WTC11 (cell line): ENCODE data around the gene NALF2. TPM values are rescaled to one million over a fixed set of nuclear protein-coding genes. Genes with fewer than 3 reads are reported as not detected.

Experiments used
- ATAC-seq: fragments of 200-7000 bp; cut with Tn5 transposase; 2 replicates; pipeline ENCODE4 v1.10.0; 2021; ENCODE audit warnings: mild to moderate bottlenecking, moderate library complexity
- CTCF ChIA-PET: fragments of 300-600 bp; sonication (Branson Sonifier 250); formaldehyde crosslinking; loops from one replicate; lab custom pipeline; 2021; ENCODE audit warnings: antibody characterized with exemption; lab: Charles Lee
- POLR2A ChIA-PET: fragments of 350-600 bp; sonication (Branson Sonifier 250); formaldehyde crosslinking; loops from one replicate; lab custom pipeline; 2021; ENCODE audit warnings: antibody characterized with exemption; lab: Charles Lee
- DNase-seq: peaks from one replicate; pipeline ENCODE4 v3.0.0; 2021; ENCODE audit warnings: low spot score
- H3K27ac Mint-ChIP-seq: 2 replicates; pipeline ENCODE4 v1.8.0; 2021; ENCODE audit warnings: mixed read lengths
- H3K27me3 Mint-ChIP-seq: 2 replicates; pipeline ENCODE4 v1.8.0; 2021; ENCODE audit warnings: low read depth, mild to moderate bottlenecking, moderate library complexity, mixed read lengths
- H3K36me3 Mint-ChIP-seq: 2 replicates; pipeline ENCODE4 v1.8.0; 2021; ENCODE audit warnings: mixed read lengths
- H3K4me1 Mint-ChIP-seq: 2 replicates; pipeline ENCODE4 v1.8.0; 2022; ENCODE audit warnings: mixed read lengths
- H3K4me3 Mint-ChIP-seq: 2 replicates; pipeline ENCODE4 v1.8.0; 2021; ENCODE audit warnings: mild to moderate bottlenecking, moderate library complexity, mixed read lengths
- H3K9me3 Mint-ChIP-seq: 2 replicates; pipeline ENCODE4 v1.8.0; 2021; ENCODE audit warnings: mixed read lengths
- ATF1 ChIP-seq: sonication (generic); formaldehyde crosslinking; IDR thresholded peaks from 2 replicates; pipeline ENCODE4 v1.8.1; 2023; ENCODE audit warnings: mild to moderate bottlenecking, moderate library complexity, missing genetic modification reagents
- FOXK1 ChIP-seq: sonication (generic); formaldehyde crosslinking; IDR thresholded peaks from 2 replicates; pipeline ENCODE4 v1.8.0; 2022; ENCODE audit warnings: mild to moderate bottlenecking, moderate library complexity, missing genetic modification reagents
- FOXP1 ChIP-seq: sonication (generic); formaldehyde crosslinking; IDR thresholded peaks from 2 replicates; pipeline ENCODE4 v1.8.0; 2022; ENCODE audit warnings: missing genetic modification reagents, mild to moderate bottlenecking, moderate library complexity, borderline replicate concordance
- GTF2I ChIP-seq: fragments of 250-450 bp; sonication (Bioruptor Pico); conservative IDR thresholded peaks from 2 replicates; pipeline ENCODE4 v1.4.0; 2021; ENCODE audit warnings: mild to moderate bottlenecking
- IRF2 ChIP-seq: sonication (generic); formaldehyde crosslinking; IDR thresholded peaks from 2 replicates; pipeline ENCODE4 v1.8.0; 2022; ENCODE audit warnings: low read depth, missing genetic modification reagents, borderline replicate concordance
- KAT7 ChIP-seq: sonication (generic); formaldehyde crosslinking; IDR thresholded peaks from 2 replicates; pipeline ENCODE4 v1.8.1; 2023; ENCODE audit warnings: missing genetic modification reagents, mild to moderate bottlenecking, borderline replicate concordance
- MXD4 ChIP-seq: fragments of 250-450 bp; sonication (Bioruptor Pico); IDR thresholded peaks from 2 replicates; pipeline ENCODE4 v1.8.0; 2021; ENCODE audit warnings: mild to moderate bottlenecking, moderate library complexity, borderline replicate concordance
- NFE2L1 ChIP-seq: sonication (generic); formaldehyde crosslinking; IDR thresholded peaks from 2 replicates; pipeline ENCODE4 v1.8.1; 2023; ENCODE audit warnings: missing genetic modification reagents
- NR2C2 ChIP-seq: sonication (generic); formaldehyde crosslinking; IDR thresholded peaks from 2 replicates; pipeline ENCODE4 v1.8.0; 2022; ENCODE audit warnings: mild to moderate bottlenecking, missing genetic modification reagents
- RELA ChIP-seq: sonication (generic); formaldehyde crosslinking; IDR thresholded peaks from 2 replicates; pipeline ENCODE4 v1.8.1; 2022; ENCODE audit warnings: missing genetic modification reagents, mild to moderate bottlenecking, borderline replicate concordance
- TCF7 ChIP-seq: sonication (generic); formaldehyde crosslinking; IDR thresholded peaks from 2 replicates; pipeline ENCODE4 v1.8.0; 2022; ENCODE audit warnings: mild to moderate bottlenecking, low read depth, missing genetic modification reagents, moderate library complexity
- TEAD1 ChIP-seq: sonication (generic); formaldehyde crosslinking; IDR thresholded peaks from 2 replicates; pipeline ENCODE4 v1.8.0; 2022; ENCODE audit warnings: mild to moderate bottlenecking, missing genetic modification reagents
- ZBTB21 ChIP-seq: sonication (generic); formaldehyde crosslinking; IDR thresholded peaks from 2 replicates; pipeline ENCODE4 v1.8.1; 2023; ENCODE audit warnings: mild to moderate bottlenecking, missing genetic modification reagents, borderline replicate concordance
- ZNF121 ChIP-seq: sonication (generic); formaldehyde crosslinking; IDR thresholded peaks from 2 replicates; pipeline ENCODE4 v1.8.0; 2023; ENCODE audit warnings: missing genetic modification reagents
- ZNF396 ChIP-seq: fragments of 250-450 bp; sonication (Bioruptor Pico); IDR thresholded peaks from 2 replicates; pipeline ENCODE4 v1.8.0; 2021; ENCODE audit warnings: mild to moderate bottlenecking, moderate library complexity, borderline replicate concordance
- ZNF423 ChIP-seq: fragments of 250-450 bp; sonication (Bioruptor Pico); IDR thresholded peaks from 2 replicates; pipeline ENCODE4 v2.1.2; 2022; ENCODE audit warnings: mild to moderate bottlenecking, moderate library complexity
- ZNF671 ChIP-seq: fragments of 250-450 bp; sonication (Bioruptor Pico); IDR thresholded peaks from 2 replicates; pipeline ENCODE4 v1.8.0; 2021; ENCODE audit warnings: mild to moderate bottlenecking
- total RNA-seq: library from RNA; stranded (reverse); gene quantifications from 3 replicates; pipeline ENCODE4 v1.2.3, GENCODE V29; 2021
- TF ChIP-seq, protein P1 (sequence below): fragments of 250-450 bp; sonication (Bioruptor Pico); IDR thresholded peaks from 2 replicates; pipeline ENCODE4 v1.9.0; 2021; ENCODE audit warnings: mild to moderate bottlenecking, borderline replicate concordance
- TF ChIP-seq, protein P2 (sequence below): sonication (generic); formaldehyde crosslinking; IDR thresholded peaks from 2 replicates; pipeline ENCODE4 v1.8.1; 2023; ENCODE audit warnings: mild to moderate bottlenecking, missing genetic modification reagents
- TF ChIP-seq, protein P3 (sequence below): fragments of 200-600 bp; IDR thresholded peaks from 2 replicates; pipeline ENCODE4 v1.8.0; 2022; ENCODE audit warnings: antibody characterized with exemption
- TF ChIP-seq, protein P4 (sequence below): sonication (generic); formaldehyde crosslinking; IDR thresholded peaks from 2 replicates; pipeline ENCODE4 v1.8.0; 2022; ENCODE audit warnings: mild to moderate bottlenecking, missing genetic modification reagents

NALF2 gene
- total RNA-seq, 1 experiment from 2014 or later, result 14.0 TPM

DNA sequence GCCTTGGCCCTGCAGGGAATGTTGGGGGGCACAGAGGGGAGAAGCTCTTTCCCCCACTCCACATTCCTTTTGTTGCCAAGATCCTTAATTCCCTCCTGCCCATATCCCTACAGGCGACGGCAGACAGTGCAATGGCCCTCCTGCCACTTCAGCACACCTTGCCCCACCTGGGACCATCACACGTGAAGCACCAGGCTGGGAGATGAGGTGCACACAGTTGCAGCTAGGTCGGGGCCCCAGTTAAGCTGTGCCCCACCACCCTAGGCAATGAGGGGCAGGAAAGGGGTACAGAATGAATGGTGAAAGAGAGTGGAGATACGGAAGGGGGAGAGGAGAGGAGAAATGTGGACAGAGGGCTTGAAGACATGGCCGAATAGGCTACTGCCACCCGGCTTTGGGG, 26.2 kb downstream of the NALF2 start (continued):
- TF ChIP-seq, protein P1, sequence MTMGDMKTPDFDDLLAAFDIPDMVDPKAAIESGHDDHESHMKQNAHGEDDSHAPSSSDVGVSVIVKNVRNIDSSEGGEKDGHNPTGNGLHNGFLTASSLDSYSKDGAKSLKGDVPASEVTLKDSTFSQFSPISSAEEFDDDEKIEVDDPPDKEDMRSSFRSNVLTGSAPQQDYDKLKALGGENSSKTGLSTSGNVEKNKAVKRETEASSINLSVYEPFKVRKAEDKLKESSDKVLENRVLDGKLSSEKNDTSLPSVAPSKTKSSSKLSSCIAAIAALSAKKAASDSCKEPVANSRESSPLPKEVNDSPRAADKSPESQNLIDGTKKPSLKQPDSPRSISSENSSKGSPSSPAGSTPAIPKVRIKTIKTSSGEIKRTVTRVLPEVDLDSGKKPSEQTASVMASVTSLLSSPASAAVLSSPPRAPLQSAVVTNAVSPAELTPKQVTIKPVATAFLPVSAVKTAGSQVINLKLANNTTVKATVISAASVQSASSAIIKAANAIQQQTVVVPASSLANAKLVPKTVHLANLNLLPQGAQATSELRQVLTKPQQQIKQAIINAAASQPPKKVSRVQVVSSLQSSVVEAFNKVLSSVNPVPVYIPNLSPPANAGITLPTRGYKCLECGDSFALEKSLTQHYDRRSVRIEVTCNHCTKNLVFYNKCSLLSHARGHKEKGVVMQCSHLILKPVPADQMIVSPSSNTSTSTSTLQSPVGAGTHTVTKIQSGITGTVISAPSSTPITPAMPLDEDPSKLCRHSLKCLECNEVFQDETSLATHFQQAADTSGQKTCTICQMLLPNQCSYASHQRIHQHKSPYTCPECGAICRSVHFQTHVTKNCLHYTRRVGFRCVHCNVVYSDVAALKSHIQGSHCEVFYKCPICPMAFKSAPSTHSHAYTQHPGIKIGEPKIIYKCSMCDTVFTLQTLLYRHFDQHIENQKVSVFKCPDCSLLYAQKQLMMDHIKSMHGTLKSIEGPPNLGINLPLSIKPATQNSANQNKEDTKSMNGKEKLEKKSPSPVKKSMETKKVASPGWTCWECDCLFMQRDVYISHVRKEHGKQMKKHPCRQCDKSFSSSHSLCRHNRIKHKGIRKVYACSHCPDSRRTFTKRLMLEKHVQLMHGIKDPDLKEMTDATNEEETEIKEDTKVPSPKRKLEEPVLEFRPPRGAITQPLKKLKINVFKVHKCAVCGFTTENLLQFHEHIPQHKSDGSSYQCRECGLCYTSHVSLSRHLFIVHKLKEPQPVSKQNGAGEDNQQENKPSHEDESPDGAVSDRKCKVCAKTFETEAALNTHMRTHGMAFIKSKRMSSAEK, result no peak
- TF ChIP-seq ATF1 (no peak), ZBTB21 (no peak), IRF2 (CRISPR knock-in tag) (no peak), TCF7 (CRISPR knock-in tag) (no peak), ZNF396 (CRISPR knock-in tag) (no peak)

DNA sequence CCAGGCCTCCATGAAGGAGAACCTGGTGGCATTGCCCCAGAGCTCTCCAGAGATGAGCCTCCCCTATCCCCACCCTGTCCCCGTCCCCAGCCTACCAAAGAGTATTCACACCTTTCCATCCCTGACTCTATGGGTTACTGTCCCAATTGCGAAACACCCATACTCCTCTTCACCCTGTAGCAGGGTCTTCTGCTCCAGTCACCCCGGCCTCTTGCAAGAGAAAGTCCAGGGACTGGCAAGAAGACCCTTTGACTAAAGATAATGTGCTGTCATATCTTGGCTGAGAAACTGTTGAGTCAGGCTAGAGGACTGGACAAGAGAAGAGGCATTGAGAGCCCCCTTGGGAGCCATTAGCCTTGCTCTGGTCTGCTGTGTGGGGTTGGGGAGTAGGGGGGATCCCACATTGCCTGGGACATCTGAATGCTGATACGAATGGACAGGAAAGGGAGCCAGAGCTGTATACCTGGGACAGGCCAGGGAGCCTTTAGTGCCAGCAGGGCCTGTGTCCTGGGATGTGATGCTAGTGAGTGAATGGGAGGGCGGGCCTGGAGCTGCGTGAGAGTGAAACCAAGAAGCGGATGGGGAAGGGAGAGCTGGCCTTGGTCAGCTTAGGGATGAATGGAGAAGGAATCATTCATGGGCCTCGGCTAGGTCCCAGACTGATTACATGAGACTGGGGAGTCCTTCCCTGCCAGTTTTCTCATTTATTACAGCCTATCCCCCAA, 27.1 kb downstream of the NALF2 start:
- Mint-ChIP-seq H3K27me3 (peaks cover 3% of the 10 kb centered on the region; the same call in 1 of the 2 replicates), H3K36me3 (peaks cover 10% of the 10 kb centered on the region)
- ChIA-PET CTCF (no interaction called here), POLR2A (no interaction called here)
- no peak for TF ChIP-seq NR2C2 (CRISPR knock-in tag)
- TF ChIP-seq, protein P2, sequence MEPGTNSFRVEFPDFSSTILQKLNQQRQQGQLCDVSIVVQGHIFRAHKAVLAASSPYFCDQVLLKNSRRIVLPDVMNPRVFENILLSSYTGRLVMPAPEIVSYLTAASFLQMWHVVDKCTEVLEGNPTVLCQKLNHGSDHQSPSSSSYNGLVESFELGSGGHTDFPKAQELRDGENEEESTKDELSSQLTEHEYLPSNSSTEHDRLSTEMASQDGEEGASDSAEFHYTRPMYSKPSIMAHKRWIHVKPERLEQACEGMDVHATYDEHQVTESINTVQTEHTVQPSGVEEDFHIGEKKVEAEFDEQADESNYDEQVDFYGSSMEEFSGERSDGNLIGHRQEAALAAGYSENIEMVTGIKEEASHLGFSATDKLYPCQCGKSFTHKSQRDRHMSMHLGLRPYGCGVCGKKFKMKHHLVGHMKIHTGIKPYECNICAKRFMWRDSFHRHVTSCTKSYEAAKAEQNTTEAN (CRISPR knock-in tag), result no peak
- TF ChIP-seq ZNF671 (CRISPR knock-in tag), result no peak
- no peak for TF ChIP-seq FOXP1 (CRISPR knock-in tag)
- TF ChIP-seq RELA (CRISPR knock-in tag), result no peak
- no peak for TF ChIP-seq GTF2I (CRISPR knock-in tag)
- no peak for TF ChIP-seq KAT7
- TF ChIP-seq NFE2L1 (CRISPR knock-in tag), result no peak
- TF ChIP-seq FOXK1 (CRISPR knock-in tag), result no peak
- no peak for TF ChIP-seq MXD4 (CRISPR knock-in tag)
- no peak for TF ChIP-seq TEAD1 (CRISPR knock-in tag)
- TF ChIP-seq, protein P3, sequence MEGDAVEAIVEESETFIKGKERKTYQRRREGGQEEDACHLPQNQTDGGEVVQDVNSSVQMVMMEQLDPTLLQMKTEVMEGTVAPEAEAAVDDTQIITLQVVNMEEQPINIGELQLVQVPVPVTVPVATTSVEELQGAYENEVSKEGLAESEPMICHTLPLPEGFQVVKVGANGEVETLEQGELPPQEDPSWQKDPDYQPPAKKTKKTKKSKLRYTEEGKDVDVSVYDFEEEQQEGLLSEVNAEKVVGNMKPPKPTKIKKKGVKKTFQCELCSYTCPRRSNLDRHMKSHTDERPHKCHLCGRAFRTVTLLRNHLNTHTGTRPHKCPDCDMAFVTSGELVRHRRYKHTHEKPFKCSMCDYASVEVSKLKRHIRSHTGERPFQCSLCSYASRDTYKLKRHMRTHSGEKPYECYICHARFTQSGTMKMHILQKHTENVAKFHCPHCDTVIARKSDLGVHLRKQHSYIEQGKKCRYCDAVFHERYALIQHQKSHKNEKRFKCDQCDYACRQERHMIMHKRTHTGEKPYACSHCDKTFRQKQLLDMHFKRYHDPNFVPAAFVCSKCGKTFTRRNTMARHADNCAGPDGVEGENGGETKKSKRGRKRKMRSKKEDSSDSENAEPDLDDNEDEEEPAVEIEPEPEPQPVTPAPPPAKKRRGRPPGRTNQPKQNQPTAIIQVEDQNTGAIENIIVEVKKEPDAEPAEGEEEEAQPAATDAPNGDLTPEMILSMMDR, result no peak
- TF ChIP-seq, protein P4, sequence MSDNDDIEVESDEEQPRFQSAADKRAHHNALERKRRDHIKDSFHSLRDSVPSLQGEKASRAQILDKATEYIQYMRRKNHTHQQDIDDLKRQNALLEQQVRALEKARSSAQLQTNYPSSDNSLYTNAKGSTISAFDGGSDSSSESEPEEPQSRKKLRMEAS, result no peak
- TF ChIP-seq TCF7 (CRISPR knock-in tag), result no peak
- no peak for TF ChIP-seq ZNF423 (CRISPR knock-in tag)
- TF ChIP-seq ZNF121 (CRISPR knock-in tag), result no peak
- TF ChIP-seq, all 79 proteins: peak for 0
- peaks cover 9% of the 10 kb centered on the region for H3K4me1 Mint-ChIP-seq
- no peak overlapping the region for H3K4me3 Mint-ChIP-seq
- peaks cover 5% of the 10 kb centered on the region; the same call in 1 of the 2 replicates for H3K9me3 Mint-ChIP-seq
- H3K27ac Mint-ChIP-seq, result no peak overlapping the region
- ATAC-seq (no peak), DNase-seq (no peak)
